GM21447 (cell line): ENCODE data around the gene ATP2C2.

ENCODE experiments used
- ATAC-seq: cut with Tn5 transposase; IDR thresholded peaks from one replicate; pipeline ENCODE4 v1.9.1; 2021; ENCODE audit not compliant: unreplicated experiment

Gene ATP2C2

GRCh38 chr16:84486551-84487235 lies 118.4 kb downstream of the ATP2C2 start:
- no peak for ATAC-seq

- no peak for ATAC-seq
Measured at GRCh38 chr16:84487358-84487757, 119.0 kb downstream of the ATP2C2 start.

GRCh38 chr16:84489131-84489530 lies 120.8 kb downstream of the ATP2C2 start:
- no peak for ATAC-seq

GRCh38 chr16:84495506-84495905 lies 127.2 kb downstream of the ATP2C2 start:
- no peak for ATAC-seq

- ATAC-seq: no peak
Measured at GRCh38 chr16:84496991-84497390, 128.7 kb downstream of the ATP2C2 start.

GRCh38 chr16:84497418-84498222 lies 129.3 kb downstream of the ATP2C2 start:
- no peak for ATAC-seq

GRCh38 chr16:84498223-84498610 lies 129.9 kb downstream of the ATP2C2 start:
- ATAC-seq: no peak

GRCh38 chr16:84498859-84499620 lies 130.7 kb downstream of the ATP2C2 start:
- ATAC-seq: no peak

GRCh38 chr16:84499638-84500037 lies 131.3 kb downstream of the ATP2C2 start:
- no peak for ATAC-seq

GRCh38 chr16:84500531-84500930 lies 132.2 kb downstream of the ATP2C2 start:
- no peak for ATAC-seq

- no peak for ATAC-seq
Measured at GRCh38 chr16:84501077-84501735, 132.9 kb downstream of the ATP2C2 start.

- ATAC-seq: no peak
Measured at GRCh38 chr16:84502075-84502474, 133.7 kb downstream of the ATP2C2 start.

GRCh38 chr16:84502581-84502980 lies 134.2 kb downstream of the ATP2C2 start:
- ATAC-seq: no peak

GRCh38 chr16:84503751-84504395 lies 135.5 kb downstream of the ATP2C2 start:
- no peak for ATAC-seq

- ATAC-seq: peak; percentile 90
Measured at GRCh38 chr16:84504420-84505248, 136.3 kb downstream of the ATP2C2 start, which contains the start of gene MEAK7. TSS of gene MEAK7 (minus strand) at chr16:84504659. CDS start at chr16:84498086, 6,573 bp downstream.

- ATAC-seq: peak; percentile 2
Measured at GRCh38 chr16:84505249-84506187, 137.2 kb downstream of the ATP2C2 start.

GRCh38 chr16:84507011-84507982 lies 139.0 kb downstream of the ATP2C2 start:
- ATAC-seq: no peak
